Midbrain (tissue), 1 donor: ENCODE data around the gene AMN.
"Not testable (repeated sequence)": the region's sequence is repeated elsewhere in the genome, so short reads cannot be mapped to it uniquely, and the experiment has no call there.

Experiments used
- DNase-seq: peaks from one replicate; lab custom pipeline; 2025; lab: John Stamatoyannopoulos, UW

Gene AMN

DNA sequence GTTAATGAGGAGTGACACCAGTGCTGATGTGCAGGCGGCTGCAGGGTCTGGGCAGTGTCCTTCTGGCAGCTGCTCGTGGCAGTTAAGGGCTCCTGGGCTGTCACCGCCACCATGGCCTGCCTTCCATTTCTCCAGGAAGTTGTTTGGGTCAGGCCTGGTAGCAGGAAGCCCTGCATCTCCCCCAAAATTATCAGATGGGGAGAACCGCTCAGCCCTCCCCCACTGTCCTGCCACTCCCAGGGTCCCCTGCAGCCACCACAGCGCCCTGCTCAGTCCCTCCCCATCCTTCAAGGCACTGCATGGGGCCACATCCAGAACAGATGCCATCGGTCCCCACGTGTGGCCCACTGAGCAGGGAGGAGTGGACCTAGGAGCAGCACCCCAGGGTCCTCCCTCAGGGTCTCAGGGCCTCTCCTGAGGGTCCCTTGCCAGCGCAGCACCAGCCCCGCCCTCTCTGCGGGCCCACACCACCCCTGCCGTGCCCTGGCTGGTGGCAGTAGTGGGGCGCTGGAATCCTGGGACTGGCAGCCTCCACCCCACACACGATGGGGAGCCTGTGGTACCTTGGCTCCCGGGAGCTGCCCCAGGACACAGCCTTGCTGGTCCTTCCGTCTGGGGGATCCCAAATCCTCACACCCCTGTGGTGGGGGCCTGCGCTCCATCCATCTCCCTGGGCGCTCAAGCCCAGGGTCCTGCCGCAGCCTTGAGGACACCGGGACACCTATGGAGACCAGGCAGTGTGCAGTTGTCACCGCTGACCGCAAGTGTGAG is 10.3 kb upstream of the AMN start:
- DNase-seq, result no peak

GRCh38 chr14:102913341-102914211 is 8.9 kb upstream of the AMN start:
- DNase-seq, result no peak

DNA sequence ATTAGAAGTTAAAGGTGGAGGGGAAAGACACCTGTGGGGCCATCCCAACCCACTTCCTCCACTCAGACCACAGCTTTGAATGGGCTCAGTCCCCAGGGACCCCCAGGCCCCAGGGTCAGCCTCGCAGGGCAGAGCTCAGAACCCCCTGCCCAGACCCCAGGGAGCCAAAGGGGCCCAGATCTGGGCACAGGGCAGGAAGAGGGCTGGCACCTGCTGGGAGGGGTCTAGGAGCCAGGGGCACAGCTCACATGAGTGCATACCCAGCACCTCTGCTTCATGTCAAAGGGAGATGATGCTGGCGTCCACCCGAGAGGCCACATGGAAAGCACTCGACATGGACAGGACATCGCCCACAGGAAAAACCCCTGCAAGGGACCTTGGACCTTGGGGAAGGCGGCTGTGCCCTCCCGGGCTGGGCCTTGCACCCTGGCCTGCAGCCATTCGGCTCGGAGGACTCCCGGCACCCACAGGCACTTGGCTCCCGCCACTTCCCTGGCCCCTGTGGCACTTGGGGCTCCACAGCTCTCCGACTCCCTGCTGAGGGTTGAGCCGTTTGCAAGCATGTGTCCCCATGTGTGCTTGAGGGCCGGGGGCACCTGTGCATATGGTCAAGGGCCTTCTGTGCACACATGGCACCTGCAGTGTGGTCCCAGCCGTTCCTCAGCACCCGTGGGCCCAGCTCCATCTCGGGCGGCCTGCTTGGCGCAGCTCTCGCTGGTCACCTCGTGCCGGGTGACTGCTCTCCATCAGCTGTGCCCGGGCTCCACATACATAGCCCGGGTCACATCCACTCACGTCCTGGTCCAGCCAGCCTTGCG is 7.8 kb upstream of the AMN start:
- no peak for DNase-seq

DNA sequence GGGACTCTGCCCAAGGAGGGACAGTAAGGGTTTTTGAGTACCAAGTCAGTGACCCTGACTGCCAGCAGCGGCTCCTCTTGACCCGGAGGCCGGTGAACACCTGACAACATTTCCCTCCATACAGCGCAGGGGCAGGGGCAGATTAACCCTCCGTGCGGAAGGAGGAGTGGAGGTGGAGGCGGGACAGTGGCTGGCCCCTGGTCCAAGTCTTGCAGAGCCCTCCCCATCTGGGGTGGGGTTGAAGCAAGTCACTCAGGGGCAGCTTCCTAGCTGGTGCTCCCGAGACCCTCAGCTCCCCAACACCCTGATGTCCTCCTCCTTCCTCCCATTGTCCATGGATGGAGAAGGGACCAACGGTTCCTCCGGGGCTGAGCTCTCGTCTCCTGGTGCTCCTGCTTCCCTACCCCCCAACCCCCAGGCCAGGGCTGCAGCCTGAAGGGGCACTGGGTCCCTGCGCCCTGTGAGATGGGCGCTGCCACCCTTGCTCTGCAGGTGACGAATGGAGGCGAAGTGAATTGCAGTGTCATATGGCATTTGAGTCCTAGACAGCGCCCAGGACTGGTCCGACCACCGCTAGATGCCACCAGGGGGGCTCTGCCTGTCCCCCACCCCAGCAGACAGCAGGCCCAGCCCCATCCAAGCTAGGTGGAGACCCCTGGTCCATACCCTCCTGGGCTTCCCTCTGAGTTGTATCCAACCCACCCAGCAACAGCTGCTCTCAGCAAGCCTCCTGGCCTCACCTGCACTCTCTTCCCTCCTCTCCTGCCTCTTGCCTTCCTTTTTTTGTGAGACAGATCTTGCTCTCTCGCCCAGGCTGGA is 7.0 kb upstream of the AMN start:
- no peak for DNase-seq

DNA sequence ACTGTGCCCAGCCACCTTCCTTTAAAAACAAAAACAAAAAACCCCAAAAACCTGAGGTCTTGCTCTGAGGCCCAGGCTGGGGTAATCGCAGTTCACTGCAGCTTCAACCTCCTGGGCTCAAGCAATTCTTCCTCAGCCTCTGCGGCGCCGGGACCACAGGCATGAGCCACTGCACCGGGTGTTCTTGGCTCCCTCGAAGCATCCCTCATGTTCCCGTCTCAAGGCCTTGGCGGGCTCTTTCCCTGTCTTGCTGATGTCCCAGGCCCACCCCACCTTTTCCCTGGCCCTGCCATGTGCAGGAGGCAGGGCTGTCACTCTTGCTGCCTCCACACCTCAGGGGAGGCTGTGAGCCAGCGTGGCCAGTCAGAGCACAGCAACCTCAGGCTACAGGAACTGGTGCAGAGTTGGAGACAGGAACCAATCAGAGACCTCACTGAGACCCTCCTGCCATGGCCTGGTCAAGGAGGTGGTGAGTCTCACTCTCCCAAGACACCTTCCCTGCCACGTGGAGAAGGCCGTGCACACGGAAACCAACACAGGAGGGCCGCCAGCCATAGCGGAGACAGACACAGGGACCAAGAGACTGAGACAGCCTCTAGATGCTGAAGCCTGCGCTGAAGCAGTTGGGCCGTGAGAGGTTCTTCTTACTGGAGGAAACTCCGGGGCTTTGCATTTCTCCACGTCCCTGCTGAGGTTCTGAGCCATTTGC is 6.0 kb upstream of the AMN start:
- no peak for DNase-seq

- no peak for DNase-seq
Observed at GRCh38 chr14:102917056-102917385, 5.4 kb upstream of the AMN start.

DNA sequence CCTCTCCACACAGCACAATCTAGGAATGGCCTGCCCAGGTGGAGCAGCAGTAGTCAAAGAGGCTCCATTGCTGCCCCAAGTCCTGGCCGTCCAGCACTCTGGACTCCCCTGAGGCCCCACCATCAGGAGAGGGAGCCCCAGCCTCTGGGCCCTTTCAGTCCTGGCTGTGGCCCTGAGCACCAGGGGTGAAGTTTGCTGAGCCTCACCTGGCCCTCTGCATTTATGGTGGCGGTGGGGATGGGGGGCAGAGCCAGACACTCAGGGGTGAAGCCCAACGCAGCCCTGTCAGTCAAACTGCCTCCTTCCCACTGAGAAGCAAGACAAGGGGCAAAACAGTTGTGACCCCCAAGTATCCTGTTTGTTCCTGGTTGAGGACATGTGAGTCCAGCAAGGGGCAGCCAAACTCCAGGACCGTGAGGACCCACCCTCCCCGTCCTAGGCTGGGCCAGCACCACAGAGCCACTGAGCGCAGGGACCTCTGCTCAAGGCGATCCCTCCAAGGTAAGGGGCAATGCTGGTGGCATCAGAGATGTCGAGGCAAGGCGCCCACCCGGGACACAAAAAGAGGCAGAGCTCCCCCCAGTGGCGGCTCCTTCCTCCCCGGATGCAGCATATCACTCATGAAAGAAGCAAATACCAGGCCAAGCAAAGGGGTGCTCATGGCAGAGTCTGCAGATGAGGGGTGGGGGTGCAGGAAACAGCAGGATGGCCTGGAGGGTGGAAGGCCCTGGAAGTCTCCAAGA is 4.8 kb upstream of the AMN start:
- peak; percentile 40 for DNase-seq

GRCh38 chr14:102918438-102918837 is 4.0 kb upstream of the AMN start:
- DNase-seq, result no peak

GRCh38 chr14:102920273-102920997 is 2.0 kb upstream of the AMN start:
- no peak for DNase-seq

GRCh38 chr14:102920998-102921304 is 1.5 kb upstream of the AMN start:
- DNase-seq, result no peak

GRCh38 chr14:102923201-102923924 is 900 bp downstream of the AMN start:
- no peak for DNase-seq

DNA sequence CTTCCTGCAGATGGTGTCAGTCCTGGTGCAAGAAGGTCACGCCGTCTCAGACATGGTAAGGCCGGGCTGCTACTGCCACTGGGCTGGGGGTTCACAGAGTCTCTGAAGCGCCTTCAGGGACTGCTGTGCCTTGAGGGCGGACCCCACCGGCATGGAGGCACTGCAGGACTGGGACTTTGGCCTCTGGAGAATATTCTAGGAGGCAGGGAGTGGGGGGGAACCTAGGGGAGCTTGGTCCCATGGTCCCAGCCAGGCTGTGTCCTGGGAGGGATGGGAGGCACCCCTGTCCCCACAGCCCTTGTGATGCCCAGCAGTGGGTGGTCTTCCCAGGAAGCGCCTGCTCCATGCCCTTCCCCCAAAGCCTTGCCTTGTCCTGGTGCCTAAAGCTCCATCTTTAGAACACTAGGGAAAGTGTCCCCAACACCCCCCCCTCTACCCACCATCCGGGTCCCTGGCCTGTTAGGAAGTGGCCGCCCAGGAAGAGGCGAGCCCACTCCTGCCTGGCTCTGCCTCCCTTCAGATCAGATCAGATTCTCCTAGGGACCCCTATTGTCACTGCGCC is 1.5 kb downstream of the AMN start:
- DNase-seq, result no peak

DNA sequence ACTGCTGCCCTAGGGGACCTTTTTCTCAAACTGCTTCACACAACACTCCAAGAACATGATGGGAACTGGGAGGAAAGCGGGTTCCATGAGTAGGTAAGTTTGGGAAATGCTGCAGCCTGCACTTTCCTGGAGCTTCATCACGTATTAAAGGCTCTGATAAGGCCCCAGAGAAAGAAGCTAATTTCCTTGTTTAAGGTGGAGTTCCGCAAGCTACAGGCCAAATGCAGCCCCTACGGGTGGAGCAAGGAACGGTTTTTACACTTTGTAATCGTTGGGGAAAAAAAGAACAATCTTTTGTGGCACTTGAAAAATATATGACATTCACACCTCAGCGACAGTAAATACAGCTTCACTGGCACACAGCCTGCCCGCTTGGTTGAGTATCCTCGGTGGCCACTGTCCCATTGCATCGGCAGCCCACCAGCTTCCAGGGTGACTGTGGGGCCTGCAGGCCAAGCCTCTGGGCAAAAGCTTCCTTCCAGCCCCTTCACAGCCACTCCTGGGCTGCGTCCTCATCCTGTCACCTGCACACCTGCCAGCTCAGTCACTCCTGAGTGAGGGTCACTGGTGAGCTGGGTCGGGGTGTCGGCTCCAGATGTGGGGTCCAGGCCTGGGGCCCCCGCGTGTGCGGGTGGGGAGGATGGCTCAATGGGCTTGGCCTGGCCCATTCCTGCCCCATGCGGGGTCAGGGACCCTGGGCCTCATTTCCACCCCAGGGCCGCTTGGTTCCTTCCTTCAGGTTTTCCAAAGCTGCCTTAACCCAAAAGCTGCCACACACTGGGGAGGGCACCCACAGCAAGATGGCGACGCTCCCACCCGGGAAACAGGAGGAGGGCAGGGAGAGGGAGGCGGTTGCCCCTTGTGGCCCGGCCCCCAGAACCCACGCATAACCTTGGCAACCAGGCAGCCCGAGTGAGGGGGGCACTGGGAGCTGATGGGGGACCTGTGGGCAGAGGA is 2.4 kb downstream of the AMN start:
- no peak for DNase-seq

DNA sequence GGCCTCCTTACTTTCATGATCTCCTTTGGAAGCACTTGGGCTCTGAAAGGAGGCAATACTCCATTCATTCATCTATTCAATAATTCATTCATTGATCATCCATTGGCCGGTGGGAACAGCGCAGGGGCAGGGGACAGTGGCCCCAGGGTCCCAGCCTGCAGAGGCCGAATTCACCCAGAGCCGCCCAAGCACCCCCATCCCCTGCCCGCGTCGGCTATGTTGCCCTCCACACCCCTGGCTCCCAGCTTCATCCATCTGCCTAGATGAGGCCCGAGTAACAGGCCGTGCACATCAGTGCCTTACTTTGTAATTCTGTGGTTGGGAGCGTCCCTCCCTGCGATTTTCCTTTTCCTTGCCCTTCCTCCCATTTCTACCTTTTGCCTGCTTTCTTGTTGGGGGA is 3.2 kb downstream of the AMN start:
- DNase-seq, result no peak

- DNase-seq, result no peak
Observed at GRCh38 chr14:102926104-102926503, 3.6 kb downstream of the AMN start.

DNA sequence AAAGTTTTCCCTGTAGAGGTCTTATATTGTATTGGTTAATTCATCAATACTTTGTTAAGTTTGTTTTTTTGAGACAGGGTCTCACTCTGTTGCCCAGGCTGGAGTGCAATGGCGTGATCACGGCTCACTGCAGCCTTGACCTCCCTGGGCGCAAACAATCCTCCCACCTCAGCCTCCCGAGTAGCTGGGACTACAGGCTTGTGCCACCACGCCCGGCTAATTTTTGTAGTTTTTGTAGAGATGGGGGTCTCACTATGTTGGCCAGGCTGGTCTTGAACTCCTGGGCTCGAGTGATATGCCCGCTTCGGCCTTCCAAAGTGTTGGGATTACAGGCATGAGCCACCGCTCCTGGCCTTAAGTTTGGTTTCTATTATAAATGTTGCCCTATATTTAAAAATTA is 4.4 kb downstream of the AMN start:
- DNase-seq, result not testable (repeated sequence)

DNA sequence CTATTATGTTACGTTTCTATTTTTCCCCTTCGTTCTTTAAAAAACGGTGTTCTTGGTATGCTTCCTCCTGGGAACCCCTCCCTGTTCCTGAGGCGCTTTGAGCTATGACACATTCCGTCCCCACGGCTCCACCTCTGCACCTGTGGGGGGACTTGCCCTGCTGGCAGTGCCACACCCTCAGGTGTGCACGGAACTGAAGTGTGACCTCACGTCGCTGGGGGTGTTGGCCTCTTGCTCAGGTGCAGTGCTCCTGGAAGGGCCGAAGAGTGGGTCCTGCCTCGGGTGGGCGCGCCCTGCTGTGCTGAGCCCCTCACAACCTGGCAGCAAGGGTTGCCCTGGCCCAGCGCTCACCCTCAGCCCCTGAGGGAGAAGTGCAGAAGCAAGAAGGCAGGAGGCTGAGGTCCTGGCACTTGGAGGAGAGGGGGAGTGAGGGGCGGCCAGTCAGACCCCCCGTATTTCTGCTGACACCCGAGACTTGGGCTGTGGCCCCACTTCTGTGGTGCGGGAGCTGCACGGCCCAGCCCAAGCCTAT is 4.9 kb downstream of the AMN start:
- DNase-seq, result no peak
